ENCODE measurements around the gene LILRA1.
"Not testable (repeated sequence)": the region's sequence is repeated elsewhere in the genome, so short reads cannot be mapped to it uniquely, and the experiment has no call there.

The LILRA1 gene

DNA sequence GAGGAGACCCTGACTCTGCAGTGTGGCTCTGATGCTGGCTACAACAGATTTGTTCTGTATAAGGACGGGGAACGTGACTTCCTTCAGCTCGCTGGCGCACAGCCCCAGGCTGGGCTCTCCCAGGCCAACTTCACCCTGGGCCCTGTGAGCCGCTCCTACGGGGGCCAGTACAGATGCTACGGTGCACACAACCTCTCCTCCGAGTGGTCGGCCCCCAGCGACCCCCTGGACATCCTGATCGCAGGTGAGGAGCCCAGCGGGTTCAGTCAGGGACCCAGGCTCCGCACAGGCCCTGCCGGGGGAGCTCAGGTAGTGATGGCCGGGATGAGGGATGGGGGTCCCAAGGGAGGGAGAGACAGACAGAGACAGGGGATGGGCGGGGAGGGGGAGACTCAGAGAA lies 39.1 kb downstream of the LILRA1 start:
- not testable (repeated sequence) for H3F3A ChIP-seq (ENCODE audit: insufficient read depth); H3K4me3 ChIP-seq (ENCODE audit: insufficient read depth, low read length, poor library complexity, severe bottlenecking); H3K9me3 ChIP-seq (ENCODE audit: insufficient read depth, low read length); H3K27me3 ChIP-seq (ENCODE audit: low read length); H2AFZ ChIP-seq (ENCODE audit: low read depth, low read length, severe bottlenecking); H4K20me1 ChIP-seq (ENCODE audit: low read depth, low read length); H3K9me2 ChIP-seq (replicated peaks; ENCODE audit: insufficient read depth, low read length); H3K36me3 ChIP-seq (ENCODE audit: low read length); H3K79me2 ChIP-seq (ENCODE audit: insufficient read depth, low read length); H3K9ac ChIP-seq (ENCODE audit: low read length); H3K27ac ChIP-seq (ENCODE audit: low read depth, low read length); H3K4me2 ChIP-seq (ENCODE audit: low read depth, low read length, poor library complexity, severe bottlenecking)

DNA sequence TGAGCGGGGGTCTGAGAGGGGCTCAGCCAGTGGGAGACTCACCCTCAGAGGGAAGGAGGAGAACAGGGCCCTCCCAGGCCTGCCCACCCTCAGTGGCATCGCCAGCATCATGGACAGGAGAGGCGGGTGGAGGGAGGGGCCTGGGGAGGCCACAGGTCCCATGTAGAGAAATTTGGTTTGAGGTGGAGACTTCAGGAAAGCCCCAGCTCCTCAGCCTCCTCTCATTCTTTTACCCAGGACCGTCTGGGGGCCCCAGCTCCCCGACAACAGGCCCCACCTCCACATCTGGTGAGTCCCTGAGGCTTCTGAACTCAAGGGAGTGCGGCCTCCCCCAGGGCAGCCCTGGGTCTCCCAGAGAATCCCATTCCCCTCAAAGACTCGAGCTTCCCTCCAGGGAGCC lies 40.0 kb downstream of the LILRA1 start:
- TF ChIP-seq, protein P1, sequence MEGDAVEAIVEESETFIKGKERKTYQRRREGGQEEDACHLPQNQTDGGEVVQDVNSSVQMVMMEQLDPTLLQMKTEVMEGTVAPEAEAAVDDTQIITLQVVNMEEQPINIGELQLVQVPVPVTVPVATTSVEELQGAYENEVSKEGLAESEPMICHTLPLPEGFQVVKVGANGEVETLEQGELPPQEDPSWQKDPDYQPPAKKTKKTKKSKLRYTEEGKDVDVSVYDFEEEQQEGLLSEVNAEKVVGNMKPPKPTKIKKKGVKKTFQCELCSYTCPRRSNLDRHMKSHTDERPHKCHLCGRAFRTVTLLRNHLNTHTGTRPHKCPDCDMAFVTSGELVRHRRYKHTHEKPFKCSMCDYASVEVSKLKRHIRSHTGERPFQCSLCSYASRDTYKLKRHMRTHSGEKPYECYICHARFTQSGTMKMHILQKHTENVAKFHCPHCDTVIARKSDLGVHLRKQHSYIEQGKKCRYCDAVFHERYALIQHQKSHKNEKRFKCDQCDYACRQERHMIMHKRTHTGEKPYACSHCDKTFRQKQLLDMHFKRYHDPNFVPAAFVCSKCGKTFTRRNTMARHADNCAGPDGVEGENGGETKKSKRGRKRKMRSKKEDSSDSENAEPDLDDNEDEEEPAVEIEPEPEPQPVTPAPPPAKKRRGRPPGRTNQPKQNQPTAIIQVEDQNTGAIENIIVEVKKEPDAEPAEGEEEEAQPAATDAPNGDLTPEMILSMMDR (IDR thresholded peaks at IDR 0.05; ENCODE audit: insufficient read depth, low read length, poor library complexity, severe bottlenecking) = no peak
- no peak for TF ChIP-seq EZH2phosphoT487 (conservative IDR thresholded peaks at IDR 0.05; ENCODE audit: low read length)
- H3K4me2 ChIP-seq (ENCODE audit: low read depth, low read length, poor library complexity, severe bottlenecking) = no peak overlapping the region
- no peak overlapping the region for H2AFZ ChIP-seq (ENCODE audit: low read depth, low read length, severe bottlenecking)
- H3K36me3 ChIP-seq (ENCODE audit: low read length) = no peaks in the 10 kb centered on the region
- no peak overlapping the region for H3K9ac ChIP-seq (ENCODE audit: low read length)
- H3K9me3 ChIP-seq (ENCODE audit: insufficient read depth, low read length) = no peaks in the 10 kb centered on the region
- no peak overlapping the region for H3K27ac ChIP-seq (ENCODE audit: low read depth, low read length)
- no peaks in the 10 kb centered on the region for H3K27me3 ChIP-seq (ENCODE audit: low read length)
- no peaks in the 10 kb centered on the region for H4K20me1 ChIP-seq (ENCODE audit: low read depth, low read length)
- H3F3A ChIP-seq (ENCODE audit: insufficient read depth) = no peaks in the 10 kb centered on the region
- no peak overlapping the region for H3K4me3 ChIP-seq (ENCODE audit: insufficient read depth, low read length, poor library complexity, severe bottlenecking)
- H3K9me2 ChIP-seq (replicated peaks; ENCODE audit: insufficient read depth, low read length) = no peaks in the 10 kb centered on the region
- no peaks in the 10 kb centered on the region for H3K79me2 ChIP-seq (ENCODE audit: insufficient read depth, low read length)

DNA sequence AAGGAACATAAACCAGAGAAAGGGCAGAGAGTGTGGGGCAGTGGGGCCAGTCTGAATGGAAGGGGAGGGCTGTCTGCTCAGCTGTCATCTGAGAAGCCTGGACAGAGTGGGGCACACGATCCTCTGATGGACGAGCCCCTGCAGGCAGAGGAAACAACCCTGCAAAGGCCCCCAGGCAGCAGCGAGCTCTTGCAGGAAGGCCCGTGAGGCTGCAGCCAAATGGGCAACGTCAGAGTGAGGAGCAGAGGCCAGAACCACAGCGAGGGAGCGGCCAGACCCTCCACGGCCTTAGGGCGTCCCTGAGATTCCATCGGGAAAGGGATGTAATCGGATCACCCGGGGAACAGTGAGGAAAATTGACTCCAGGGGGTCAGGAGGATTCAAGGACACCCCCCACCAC lies 42.6 kb downstream of the LILRA1 start:
- not testable (repeated sequence) for H3F3A ChIP-seq (ENCODE audit: insufficient read depth); H3K9me2 ChIP-seq (replicated peaks; ENCODE audit: insufficient read depth, low read length); H3K27me3 ChIP-seq (ENCODE audit: low read length); H3K27ac ChIP-seq (ENCODE audit: low read depth, low read length); H4K20me1 ChIP-seq (ENCODE audit: low read depth, low read length); H3K36me3 ChIP-seq (ENCODE audit: low read length); H3K9ac ChIP-seq (ENCODE audit: low read length); H2AFZ ChIP-seq (ENCODE audit: low read depth, low read length, severe bottlenecking); H3K9me3 ChIP-seq (ENCODE audit: insufficient read depth, low read length); H3K4me3 ChIP-seq (ENCODE audit: insufficient read depth, low read length, poor library complexity, severe bottlenecking); H3K79me2 ChIP-seq (ENCODE audit: insufficient read depth, low read length); H3K4me2 ChIP-seq (ENCODE audit: low read depth, low read length, poor library complexity, severe bottlenecking)

DNA sequence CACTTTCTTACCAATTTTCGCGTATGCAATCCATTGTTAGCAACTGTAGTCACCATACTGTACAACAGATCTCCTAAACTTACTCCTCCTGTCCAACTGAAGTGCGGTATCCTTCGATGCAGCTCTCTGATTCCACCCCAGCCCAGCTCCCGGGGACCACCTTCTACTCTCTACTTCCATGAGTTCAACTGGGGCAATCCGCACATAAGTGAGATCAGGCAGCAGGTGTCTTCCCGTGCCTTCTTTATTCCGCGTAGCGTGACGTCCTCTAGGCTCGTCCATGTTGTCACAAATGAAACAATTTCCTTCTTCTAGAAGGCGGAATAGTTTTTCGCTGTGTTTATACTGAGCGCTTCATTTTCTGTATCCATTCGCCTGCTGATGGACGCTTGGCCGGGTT lies 45.3 kb downstream of the LILRA1 start:
- Histone ChIP-seq H3K27me3 (ENCODE audit: low read length) (no peaks in the 10 kb centered on the region), H3K27ac (ENCODE audit: low read depth, low read length) (no peak overlapping the region), H3K9ac (ENCODE audit: low read length) (no peak overlapping the region), H2AFZ (ENCODE audit: low read depth, low read length, severe bottlenecking) (no peak overlapping the region), H3K4me3 (ENCODE audit: insufficient read depth, low read length, poor library complexity, severe bottlenecking) (no peak overlapping the region), H3K4me2 (ENCODE audit: low read depth, low read length, poor library complexity, severe bottlenecking) (no peak overlapping the region), H3K79me2 (ENCODE audit: insufficient read depth, low read length) (no peaks in the 10 kb centered on the region), H3K36me3 (ENCODE audit: low read length) (no peaks in the 10 kb centered on the region), H3K9me3 (ENCODE audit: insufficient read depth, low read length) (no peaks in the 10 kb centered on the region), H3K9me2 (replicated peaks; ENCODE audit: insufficient read depth, low read length) (no peaks in the 10 kb centered on the region), H4K20me1 (ENCODE audit: low read depth, low read length) (no peaks in the 10 kb centered on the region), H3F3A (ENCODE audit: insufficient read depth) (no peaks in the 10 kb centered on the region)
- no peak for TF ChIP-seq EZH2phosphoT487 (conservative IDR thresholded peaks at IDR 0.05; ENCODE audit: low read length)
- TF ChIP-seq, protein P1 (IDR thresholded peaks at IDR 0.05; ENCODE audit: insufficient read depth, low read length, poor library complexity, severe bottlenecking) = no peak

DNA sequence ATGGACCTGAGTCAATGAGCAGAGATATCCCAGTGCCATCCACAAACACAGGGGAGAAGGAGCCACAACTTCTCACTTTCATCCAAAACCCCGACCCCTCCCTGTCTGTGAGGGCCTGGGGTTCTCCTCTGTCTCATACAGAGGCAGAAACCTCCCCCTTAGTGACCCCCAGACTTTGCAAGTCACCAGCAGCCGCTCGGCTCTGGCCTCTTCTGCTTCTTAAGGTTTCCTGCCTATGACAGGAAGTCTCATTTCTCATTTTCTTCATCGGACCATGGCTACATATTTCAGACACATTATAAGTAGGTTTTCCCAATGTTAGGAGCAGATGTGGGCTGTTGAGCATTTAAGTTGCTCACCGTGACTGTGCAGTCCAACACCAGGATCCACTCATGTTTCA lies 49.5 kb downstream of the LILRA1 start:
- H3K27me3 ChIP-seq (ENCODE audit: low read length); H3K4me2 ChIP-seq (ENCODE audit: low read depth, low read length, poor library complexity, severe bottlenecking); H3K9ac ChIP-seq (ENCODE audit: low read length): not testable (repeated sequence)

DNA sequence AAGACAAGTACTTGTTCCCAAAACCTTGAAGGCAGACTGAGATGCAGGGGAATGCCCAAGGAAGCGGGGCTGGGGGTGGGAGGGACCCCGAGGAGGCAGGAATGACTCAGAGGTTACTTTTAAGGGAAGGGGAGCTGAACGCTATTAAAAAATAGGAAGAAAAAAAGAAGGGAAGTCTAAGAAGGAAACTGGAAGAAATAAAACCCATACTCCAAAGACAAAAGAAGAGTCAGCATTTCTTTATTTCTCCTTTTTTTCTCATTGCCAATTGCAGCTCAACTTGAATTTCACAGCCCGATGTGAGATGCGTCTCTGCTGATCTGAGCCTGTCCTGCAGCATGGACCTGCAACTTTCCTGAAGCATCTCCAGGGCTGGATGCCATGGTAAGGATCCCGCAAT lies 50.2 kb downstream of the LILRA1 start:
- not testable (repeated sequence) for H3K9ac ChIP-seq (ENCODE audit: low read length); H3K9me2 ChIP-seq (replicated peaks; ENCODE audit: insufficient read depth, low read length); H3K36me3 ChIP-seq (ENCODE audit: low read length); H3F3A ChIP-seq (ENCODE audit: insufficient read depth); H3K79me2 ChIP-seq (ENCODE audit: insufficient read depth, low read length); H4K20me1 ChIP-seq (ENCODE audit: low read depth, low read length); H2AFZ ChIP-seq (ENCODE audit: low read depth, low read length, severe bottlenecking); H3K27ac ChIP-seq (ENCODE audit: low read depth, low read length); H3K27me3 ChIP-seq (ENCODE audit: low read length); H3K9me3 ChIP-seq (ENCODE audit: insufficient read depth, low read length); H3K4me2 ChIP-seq (ENCODE audit: low read depth, low read length, poor library complexity, severe bottlenecking); H3K4me3 ChIP-seq (ENCODE audit: insufficient read depth, low read length, poor library complexity, severe bottlenecking)

More for the DNA sequence above, 49.5 kb downstream of the LILRA1 start:
- not testable (repeated sequence) for H3K9me3 ChIP-seq (ENCODE audit: insufficient read depth, low read length); H2AFZ ChIP-seq (ENCODE audit: low read depth, low read length, severe bottlenecking); H3F3A ChIP-seq (ENCODE audit: insufficient read depth); H3K36me3 ChIP-seq (ENCODE audit: low read length); H4K20me1 ChIP-seq (ENCODE audit: low read depth, low read length); H3K4me3 ChIP-seq (ENCODE audit: insufficient read depth, low read length, poor library complexity, severe bottlenecking); H3K27ac ChIP-seq (ENCODE audit: low read depth, low read length); H3K9me2 ChIP-seq (replicated peaks; ENCODE audit: insufficient read depth, low read length); H3K79me2 ChIP-seq (ENCODE audit: insufficient read depth, low read length)
